Measurements from ENCODE around the gene ELMO1.

Gene ELMO1

GRCh38 chr7:36887969-36888368 is 560.7 kb downstream of the ELMO1 start:
- DNase-seq (ENCODE audit: low read depth, low spot score) = no peak

GRCh38 chr7:36887233-36887632 is 561.4 kb downstream of the ELMO1 start:
- no peak for DNase-seq (ENCODE audit: low read depth, low spot score)

GRCh38 chr7:36884910-36885309 is 563.8 kb downstream of the ELMO1 start:
- no peak for DNase-seq (ENCODE audit: low read depth, low spot score)

GRCh38 chr7:36884351-36884750 is 564.3 kb downstream of the ELMO1 start:
- DNase-seq (ENCODE audit: low read depth, low spot score) = no peak

- DNase-seq (ENCODE audit: low read depth, low spot score) = no peak
Observed at GRCh38 chr7:36881233-36881874, 567.3 kb downstream of the ELMO1 start.

GRCh38 chr7:36880108-36880507 is 568.6 kb downstream of the ELMO1 start:
- DNase-seq (ENCODE audit: low read depth, low spot score) = no peak

- DNase-seq (ENCODE audit: low read depth, low spot score) = no peak
Observed at GRCh38 chr7:36879021-36879420, 569.6 kb downstream of the ELMO1 start.

GRCh38 chr7:36878288-36878687 is 570.4 kb downstream of the ELMO1 start:
- DNase-seq (ENCODE audit: low read depth, low spot score) = no peak

GRCh38 chr7:36875794-36876193 is 572.9 kb downstream of the ELMO1 start:
- peak; percentile 23 for DNase-seq (ENCODE audit: low read depth, low spot score)

- DNase-seq (ENCODE audit: low read depth, low spot score) = no peak
Observed at GRCh38 chr7:36874041-36874440, 574.6 kb downstream of the ELMO1 start.

- no peak for DNase-seq (ENCODE audit: low read depth, low spot score)
Observed at GRCh38 chr7:36871863-36872262, 576.8 kb downstream of the ELMO1 start.

- no peak for DNase-seq (ENCODE audit: low read depth, low spot score)
Observed at GRCh38 chr7:36871355-36871738, 577.3 kb downstream of the ELMO1 start.

- no peak for DNase-seq (ENCODE audit: low read depth, low spot score)
Observed at GRCh38 chr7:36870625-36871354, 577.9 kb downstream of the ELMO1 start.

GRCh38 chr7:36868727-36869411 is 579.8 kb downstream of the ELMO1 start:
- no peak for DNase-seq (ENCODE audit: low read depth, low spot score)

- DNase-seq (ENCODE audit: low read depth, low spot score) = no peak
Observed at GRCh38 chr7:36865019-36865418, 583.6 kb downstream of the ELMO1 start.

- DNase-seq (ENCODE audit: low read depth, low spot score) = no peak
Observed at GRCh38 chr7:36863901-36864701, 584.6 kb downstream of the ELMO1 start.

GRCh38 chr7:36862771-36863261 is 585.8 kb downstream of the ELMO1 start:
- no peak for DNase-seq (ENCODE audit: low read depth, low spot score)

GRCh38 chr7:36861656-36862055 is 587.0 kb downstream of the ELMO1 start:
- DNase-seq (ENCODE audit: low read depth, low spot score) = no peak

GRCh38 chr7:36860681-36861080 is 588.0 kb downstream of the ELMO1 start:
- no peak for DNase-seq (ENCODE audit: low read depth, low spot score)

GRCh38 chr7:36855330-36855729 is 593.3 kb downstream of the ELMO1 start:
- no peak for DNase-seq (ENCODE audit: low read depth, low spot score)

GRCh38 chr7:36854652-36855051 is 594.0 kb downstream of the ELMO1 start:
- DNase-seq (ENCODE audit: low read depth, low spot score) = no peak

GRCh38 chr7:36852931-36853330 is 595.7 kb downstream of the ELMO1 start:
- no peak for DNase-seq (ENCODE audit: low read depth, low spot score)

Measured in ELF-1 (cell line).